ENCODE measurements around the gene ATF3.
A peak's percentile ranks its signal among the peaks of the same experiment; 100 is the strongest.

The ATF3 gene

GRCh38 chr1:212593821-212594251, 14.7 kb upstream of the ATF3 start:
- no peak for DNase-seq (ENCODE audit: extremely low read depth, low read depth)
- H3K4me3 ChIP-seq (replicated peaks; ENCODE audit: low read depth, low read length): no peak overlapping the region
- no peak for TF ChIP-seq CTCF (IDR thresholded peaks at IDR 0.05; ENCODE audit: low read depth, low read length, missing control alignments)

DNA sequence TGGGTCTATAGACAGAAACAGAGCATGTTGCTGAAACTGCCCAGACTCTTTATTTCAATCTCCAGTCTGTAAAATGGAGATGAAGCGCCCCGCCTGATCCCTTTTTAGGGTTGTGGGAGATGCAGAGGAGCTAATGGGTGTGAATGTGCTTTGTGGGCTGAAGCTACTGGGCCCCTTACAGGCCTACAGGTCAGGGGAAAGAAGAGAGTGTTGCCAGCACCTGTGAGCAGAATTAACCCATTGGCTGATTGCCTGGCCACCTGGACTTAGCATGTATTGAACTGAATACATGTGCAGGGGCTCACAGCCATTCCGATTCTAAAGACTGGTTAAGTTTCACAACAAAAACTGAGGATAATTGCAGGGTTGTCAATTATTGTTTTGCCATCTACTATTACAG, 13.9 kb upstream of the ATF3 start:
- no peak overlapping the region for H3K4me3 ChIP-seq (replicated peaks; ENCODE audit: low read depth, low read length)
- TF ChIP-seq CTCF (IDR thresholded peaks at IDR 0.05; ENCODE audit: low read depth, low read length, missing control alignments): no peak
- no peak for DNase-seq (ENCODE audit: extremely low read depth, low read depth)

DNA sequence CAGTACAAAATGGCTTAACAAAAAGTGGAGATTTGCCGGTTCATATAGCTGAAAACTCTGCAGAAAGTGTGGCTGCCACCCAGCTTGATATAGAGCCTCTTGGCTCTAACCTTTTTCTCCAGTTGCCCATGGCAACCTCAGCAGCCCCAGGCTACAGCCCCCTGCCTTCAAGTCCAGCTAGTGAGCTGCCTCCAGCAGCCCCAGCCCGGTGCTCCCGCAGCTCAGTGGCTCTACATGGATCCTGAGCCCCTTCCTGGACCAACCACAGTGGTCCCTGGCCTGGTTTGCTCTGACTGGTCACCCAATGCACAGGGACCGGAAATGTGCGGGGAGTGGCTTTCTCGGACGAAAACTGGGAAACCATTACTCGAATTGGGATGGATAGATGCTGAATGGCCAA, 13.3 kb upstream of the ATF3 start:
- no peak for TF ChIP-seq CTCF (IDR thresholded peaks at IDR 0.05; ENCODE audit: low read depth, low read length, missing control alignments)
- H3K4me3 ChIP-seq (replicated peaks; ENCODE audit: low read depth, low read length): no peak overlapping the region
- no peak for DNase-seq (ENCODE audit: extremely low read depth, low read depth)

GRCh38 chr1:212595787-212596714, 12.5 kb upstream of the ATF3 start:
- peak; percentile 93 for DNase-seq (ENCODE audit: extremely low read depth, low read depth)
- TF ChIP-seq CTCF (IDR thresholded peaks at IDR 0.05; ENCODE audit: low read depth, low read length, missing control alignments): peak; percentile 69
- no peak overlapping the region for H3K4me3 ChIP-seq (replicated peaks; ENCODE audit: low read depth, low read length)

DNA sequence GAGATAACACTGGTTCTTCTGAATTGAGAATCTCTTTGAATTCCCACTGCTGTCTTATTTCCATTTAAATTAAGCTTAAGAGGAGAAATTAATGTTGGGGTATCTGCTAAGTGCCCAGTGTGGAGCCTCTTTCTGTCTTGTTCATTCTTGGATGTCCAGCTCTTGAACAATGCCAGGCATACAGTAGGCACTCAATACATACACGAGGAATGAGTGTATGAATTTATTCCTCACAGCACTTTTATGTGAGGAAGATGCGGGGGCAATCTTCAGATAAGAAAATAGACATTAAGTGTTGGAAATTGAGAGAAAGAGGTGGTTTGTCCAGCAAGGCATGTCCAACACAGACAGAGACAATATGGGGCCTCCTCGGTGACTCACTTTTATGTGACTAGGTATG, 11.8 kb upstream of the ATF3 start:
- TF ChIP-seq CTCF (IDR thresholded peaks at IDR 0.05; ENCODE audit: low read depth, low read length, missing control alignments): no peak
- no peak overlapping the region for H3K4me3 ChIP-seq (replicated peaks; ENCODE audit: low read depth, low read length)
- no peak for DNase-seq (ENCODE audit: extremely low read depth, low read depth)

DNA sequence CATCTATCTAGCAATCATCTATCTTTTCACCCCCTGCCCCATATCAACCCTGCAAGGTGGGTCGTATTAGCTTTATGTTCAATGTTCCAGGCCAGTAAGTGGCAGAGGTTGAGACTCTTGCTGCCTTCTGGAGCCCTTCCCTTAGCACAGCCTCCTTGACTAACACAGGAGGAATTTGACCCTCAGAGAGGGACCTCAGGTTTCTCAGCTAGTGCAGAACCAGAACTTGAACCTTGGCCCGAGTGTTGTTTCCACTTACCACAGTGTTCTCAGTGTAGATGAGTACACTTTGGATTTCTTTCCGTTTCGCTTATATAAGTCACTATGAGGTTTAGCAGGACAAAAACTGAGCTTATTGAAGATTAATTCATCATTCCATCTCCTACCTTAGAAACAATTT, 11.1 kb upstream of the ATF3 start:
- no peak for DNase-seq (ENCODE audit: extremely low read depth, low read depth)
- TF ChIP-seq CTCF (IDR thresholded peaks at IDR 0.05; ENCODE audit: low read depth, low read length, missing control alignments): no peak
- no peak overlapping the region for H3K4me3 ChIP-seq (replicated peaks; ENCODE audit: low read depth, low read length)

Data from HFF-Myc (cell line).